ENCODE measurements around the gene ALDH6A1.

- TF ChIP-seq CTCF (IDR thresholded peaks at IDR 0.05; ENCODE audit: insufficient read depth, low read length, poor library complexity, severe bottlenecking) (no peak), EZH2phosphoT487 (conservative IDR thresholded peaks at IDR 0.05; ENCODE audit: low read length) (no peak)
These were observed 6.9 kb downstream of the ALDH6A1 start for GRCh38 chr14:74077401-74077800.
